Muscle layer of colon (tissue), 2 donors: ENCODE results near the gene POLRMT.

Source experiments
- H3K27ac ChIP-seq: one replicate; pipeline ENCODE4 v1.7.0; 2013; ENCODE audit warnings: low read depth, mild to moderate bottlenecking, low read length, moderate library complexity
- H3K27me3 ChIP-seq, 2 donors: one replicate each; pipeline ENCODE4 v1.7.0; 2013; ENCODE audit warnings: low read length in 2 of 2, mild to moderate bottlenecking in 2 of 2; ENCODE audit not compliant: insufficient read depth in 2 of 2, control insufficient read depth in 1 of 2
- H3K36me3 ChIP-seq: one replicate; pipeline ENCODE4 v1.7.0; 2013; ENCODE audit warnings: mild to moderate bottlenecking, low read length; ENCODE audit not compliant: insufficient read depth
- H3K4me1 ChIP-seq: one replicate; pipeline ENCODE4 v1.7.0; 2013; ENCODE audit warnings: mild to moderate bottlenecking, low read length; ENCODE audit not compliant: insufficient read depth
- H3K4me3 ChIP-seq, 2 donors: one replicate each; pipeline ENCODE4 v1.7.0; 2013; ENCODE audit warnings: low read length in 2 of 2, low read depth in 1 of 2, mild to moderate bottlenecking in 1 of 2, moderate library complexity in 1 of 2
- H3K9ac ChIP-seq: one replicate; pipeline ENCODE4 v1.7.0; 2013; ENCODE audit warnings: low read length
- H3K9me3 ChIP-seq: one replicate; pipeline ENCODE4 v1.7.0; 2013; ENCODE audit warnings: mild to moderate bottlenecking, low read length
- donor health status: abdominal sarcoma.
- donor health status: Adenocarcinoma of cecum.

Gene POLRMT

GRCh38 chr19:652467-653389 is 19.4 kb upstream of the POLRMT start:
- no peak overlapping the region for H3K4me3 ChIP-seq
- no peaks in the 10 kb centered on the region for H3K9me3 ChIP-seq
- H3K36me3 ChIP-seq: peaks cover 17% of the 10 kb centered on the region
- H3K4me1 ChIP-seq: no peaks in the 10 kb centered on the region
- no peak overlapping the region for H3K27ac ChIP-seq
- H3K9ac ChIP-seq: no peak overlapping the region
- no peaks in the 10 kb centered on the region for H3K27me3 ChIP-seq

GRCh38 chr19:651991-652390 is 18.7 kb upstream of the POLRMT start:
- Histone ChIP-seq H3K4me3 (no peak overlapping the region), H3K36me3 (peaks cover 17% of the 10 kb centered on the region), H3K27me3 (no peaks in the 10 kb centered on the region), H3K9ac (no peak overlapping the region), H3K4me1 (no peaks in the 10 kb centered on the region), H3K27ac (no peak overlapping the region), H3K9me3 (no peaks in the 10 kb centered on the region)

DNA sequence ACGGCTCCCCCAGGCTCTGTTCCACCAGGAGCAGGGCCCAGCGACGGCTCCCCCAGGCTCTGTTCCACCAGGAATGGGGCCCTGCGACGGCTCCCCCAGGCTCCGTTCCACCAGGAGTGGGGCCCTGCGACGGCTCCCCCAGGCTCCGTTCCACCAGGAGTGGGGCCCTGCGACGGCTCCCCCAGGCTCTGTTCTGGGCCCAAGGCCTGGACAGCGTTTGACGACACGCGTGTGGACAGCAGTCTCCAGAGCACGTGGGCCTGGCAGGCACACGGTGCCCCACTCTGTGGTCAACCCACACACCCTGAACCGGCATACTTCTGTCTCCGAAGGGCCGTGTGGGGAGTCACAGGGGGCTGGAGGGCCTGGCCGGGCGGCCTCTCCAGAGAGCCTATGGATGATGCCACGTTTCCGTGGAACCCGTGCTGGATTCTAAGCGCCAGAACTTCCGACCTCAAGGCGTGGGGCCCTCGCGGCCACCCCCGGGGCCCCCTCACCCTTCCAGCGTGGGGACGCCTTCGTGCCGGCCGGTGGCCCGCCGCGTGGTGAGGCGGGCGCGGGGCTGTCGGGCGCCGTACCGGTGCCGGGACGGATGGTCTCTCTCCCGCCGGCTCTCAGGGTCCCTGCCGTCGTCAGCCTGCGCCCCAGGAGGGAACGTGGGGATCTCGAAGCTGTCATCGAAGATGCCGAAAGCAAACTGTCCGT is 17.9 kb upstream of the POLRMT start:
- no peak overlapping the region for H3K27ac ChIP-seq
- peaks cover 17% of the 10 kb centered on the region for H3K36me3 ChIP-seq
- no peaks in the 10 kb centered on the region for H3K27me3 ChIP-seq
- H3K9ac ChIP-seq: no peak overlapping the region
- no peaks in the 10 kb centered on the region for H3K4me1 ChIP-seq
- no peak overlapping the region for H3K4me3 ChIP-seq
- H3K9me3 ChIP-seq: no peaks in the 10 kb centered on the region

DNA sequence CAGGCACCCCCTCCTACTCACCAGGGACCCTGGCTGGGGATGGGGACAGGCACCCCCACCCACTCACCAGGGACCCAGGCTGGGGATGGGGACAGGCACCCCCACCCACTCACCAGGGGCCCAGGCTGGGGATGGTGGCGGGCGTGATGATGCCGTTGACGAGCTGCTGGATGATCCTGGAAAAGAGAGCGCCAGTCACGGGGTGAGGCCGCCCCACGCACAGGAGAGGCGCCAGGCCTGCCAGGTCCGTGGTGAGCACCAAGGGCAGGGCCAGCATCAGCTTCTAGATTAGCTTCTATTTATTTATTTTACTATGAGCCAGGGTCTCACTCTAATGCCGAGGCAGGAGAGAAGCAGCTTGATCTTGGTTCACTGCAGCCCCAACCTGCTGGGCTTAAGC is 16.8 kb upstream of the POLRMT start:
- Histone ChIP-seq H3K27ac (no peak overlapping the region), H3K27me3 (no peaks in the 10 kb centered on the region), H3K9ac (no peak overlapping the region), H3K36me3 (peaks cover 17% of the 10 kb centered on the region), H3K9me3 (no peaks in the 10 kb centered on the region), H3K4me1 (no peaks in the 10 kb centered on the region), H3K4me3 (no peak overlapping the region)

- Histone ChIP-seq H3K36me3 (peaks cover 17% of the 10 kb centered on the region), H3K4me1 (no peaks in the 10 kb centered on the region), H3K27ac (no peak overlapping the region), H3K9ac (no peak overlapping the region), H3K9me3 (no peaks in the 10 kb centered on the region), H3K27me3 (no peaks in the 10 kb centered on the region), H3K4me3 (no peak overlapping the region)
These were observed 15.8 kb upstream of the POLRMT start for GRCh38 chr19:648904-649801.

GRCh38 chr19:648305-648704 is 15.0 kb upstream of the POLRMT start:
- H3K27me3 ChIP-seq: no peaks in the 10 kb centered on the region
- no peaks in the 10 kb centered on the region for H3K4me1 ChIP-seq
- H3K9ac ChIP-seq: no peak overlapping the region
- H3K27ac ChIP-seq: no peak overlapping the region
- peaks cover 10% of the 10 kb centered on the region for H3K36me3 ChIP-seq
- H3K4me3 ChIP-seq: no peak overlapping the region
- H3K9me3 ChIP-seq: no peaks in the 10 kb centered on the region

- peaks cover 5% of the 10 kb centered on the region for H3K36me3 ChIP-seq
- no peak overlapping the region for H3K4me3 ChIP-seq
- no peak overlapping the region for H3K9ac ChIP-seq
- no peaks in the 10 kb centered on the region for H3K27me3 ChIP-seq
- no peaks in the 10 kb centered on the region for H3K9me3 ChIP-seq
- no peak overlapping the region for H3K27ac ChIP-seq
- no peaks in the 10 kb centered on the region for H3K4me1 ChIP-seq
These were observed 14.4 kb upstream of the POLRMT start for GRCh38 chr19:647566-648284.

- Histone ChIP-seq H3K9ac (no peak overlapping the region), H3K36me3 (no peaks in the 10 kb centered on the region), H3K4me1 (no peaks in the 10 kb centered on the region), H3K9me3 (no peaks in the 10 kb centered on the region), H3K27me3 (no peaks in the 10 kb centered on the region), H3K4me3 (no peak overlapping the region), H3K27ac (no peak overlapping the region)
These were observed 13.6 kb upstream of the POLRMT start for GRCh38 chr19:646779-647565.

- H3K27ac ChIP-seq: no peak overlapping the region
- no peaks in the 10 kb centered on the region for H3K27me3 ChIP-seq
- no peaks in the 10 kb centered on the region for H3K9me3 ChIP-seq
- no peaks in the 10 kb centered on the region for H3K4me1 ChIP-seq
- no peak overlapping the region for H3K9ac ChIP-seq
- no peaks in the 10 kb centered on the region for H3K36me3 ChIP-seq
- no peak overlapping the region for H3K4me3 ChIP-seq
These were observed 12.8 kb upstream of the POLRMT start for GRCh38 chr19:645912-646778.

DNA sequence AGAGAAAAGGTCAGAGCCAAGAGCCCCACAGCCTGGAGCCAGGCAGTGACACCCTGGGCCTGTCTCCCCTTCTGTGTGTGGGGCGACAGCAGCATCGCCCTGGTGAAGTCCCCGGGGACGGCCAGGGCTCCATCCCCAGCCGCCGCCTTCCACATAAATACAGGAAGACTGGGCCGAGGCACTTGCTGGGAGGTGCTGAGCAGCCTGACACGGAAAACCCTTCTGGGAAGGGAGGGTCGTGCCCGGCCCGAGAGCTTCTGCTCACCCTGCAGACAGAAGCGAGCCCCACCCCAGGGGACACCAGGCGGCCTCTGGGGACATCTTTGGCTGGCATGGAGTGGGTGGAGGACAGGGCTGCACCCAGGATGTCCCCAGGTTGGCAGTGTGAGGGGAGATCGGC is 11.5 kb upstream of the POLRMT start:
- H3K4me3 ChIP-seq: no peak overlapping the region
- H3K9ac ChIP-seq: no peak overlapping the region
- H3K4me1 ChIP-seq: no peaks in the 10 kb centered on the region
- H3K36me3 ChIP-seq: no peaks in the 10 kb centered on the region
- H3K27ac ChIP-seq: no peak overlapping the region
- no peaks in the 10 kb centered on the region for H3K9me3 ChIP-seq
- H3K27me3 ChIP-seq: no peaks in the 10 kb centered on the region
